ENCODE measurements around the gene S100A2.
"Not testable (repeated sequence)": the region's sequence is repeated elsewhere in the genome, so short reads cannot be mapped to it uniquely, and the experiment has no call there.

S100A2 gene

DNA sequence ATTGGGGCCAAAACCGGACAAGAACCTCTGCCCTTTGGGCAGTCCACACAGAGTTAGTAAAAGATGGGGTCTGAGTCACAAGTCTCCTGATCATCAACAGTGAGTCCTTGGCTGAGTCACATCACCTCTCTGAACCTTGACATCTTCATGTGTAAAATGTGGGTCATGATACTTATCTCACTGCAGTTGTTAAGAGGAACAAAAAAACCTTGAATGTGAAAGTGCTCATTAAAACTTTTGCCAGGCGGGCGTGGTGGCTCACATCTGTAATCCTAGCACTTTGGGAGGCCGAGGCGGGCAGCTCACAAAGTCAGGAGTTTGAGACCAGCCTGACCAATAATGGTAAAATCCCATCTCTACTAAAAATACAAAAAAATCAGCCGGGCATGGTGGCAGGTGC lies 31.6 kb upstream of the S100A2 start:
- DNase-seq (ENCODE audit: low read depth, low spot score), result no peak
- peak overlapping the region; percentile 50 for H3K27ac ChIP-seq

DNA sequence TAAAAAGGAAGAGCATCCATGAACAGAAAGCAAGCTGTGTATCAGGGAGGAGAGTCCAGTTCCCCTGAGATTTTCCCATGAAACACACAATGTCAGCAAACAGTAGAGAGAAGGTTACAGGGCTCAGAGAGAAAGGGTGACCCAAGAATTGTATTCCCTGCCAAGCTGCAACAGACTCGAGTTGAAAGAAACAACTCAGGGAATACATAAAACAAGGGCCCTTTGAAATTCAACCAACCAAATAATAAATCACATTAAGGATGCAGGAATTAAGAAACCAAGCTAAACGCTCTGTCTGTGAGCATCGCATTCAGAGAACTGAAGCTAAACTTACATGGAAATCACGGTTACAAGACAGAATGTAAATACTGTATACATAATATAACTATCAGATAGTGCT lies 27.1 kb upstream of the S100A2 start:
- DNase-seq (ENCODE audit: low read depth, low spot score), result no peak
- no peak overlapping the region for H3K27ac ChIP-seq

GRCh38 chr1:153588482-153588881 lies 22.8 kb upstream of the S100A2 start:
- H3K27ac ChIP-seq, result no peak overlapping the region
- no peak for DNase-seq (ENCODE audit: low read depth, low spot score)

DNA sequence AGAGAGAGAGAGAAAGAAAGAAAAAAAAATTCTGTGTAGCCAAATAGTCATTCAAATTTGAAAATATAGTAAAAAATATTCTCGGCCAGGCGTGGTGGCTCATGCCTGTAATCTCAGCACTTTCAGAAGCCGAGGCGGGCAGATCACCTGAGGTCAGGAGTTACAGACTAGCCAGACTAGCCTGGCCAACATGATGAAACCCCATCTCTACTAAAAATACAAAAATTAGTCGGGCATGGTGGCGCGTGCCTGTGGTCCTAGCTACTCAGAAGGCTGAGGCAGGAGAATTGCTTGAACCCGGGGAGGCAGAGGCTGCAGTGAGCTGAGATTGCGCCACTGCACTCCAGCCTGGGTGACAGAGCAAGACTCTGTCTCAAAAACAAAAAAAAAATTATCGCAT lies 22.4 kb upstream of the S100A2 start:
- DNase-seq (ENCODE audit: low read depth, low spot score); H3K27ac ChIP-seq: not testable (repeated sequence)

GRCh38 chr1:153587314-153587713 lies 21.7 kb upstream of the S100A2 start:
- DNase-seq (ENCODE audit: low read depth, low spot score), result no peak
- H3K27ac ChIP-seq, result no peak overlapping the region

GRCh38 chr1:153586347-153586746 lies 20.7 kb upstream of the S100A2 start:
- DNase-seq (ENCODE audit: low read depth, low spot score), result no peak
- no peak overlapping the region for H3K27ac ChIP-seq

DNA sequence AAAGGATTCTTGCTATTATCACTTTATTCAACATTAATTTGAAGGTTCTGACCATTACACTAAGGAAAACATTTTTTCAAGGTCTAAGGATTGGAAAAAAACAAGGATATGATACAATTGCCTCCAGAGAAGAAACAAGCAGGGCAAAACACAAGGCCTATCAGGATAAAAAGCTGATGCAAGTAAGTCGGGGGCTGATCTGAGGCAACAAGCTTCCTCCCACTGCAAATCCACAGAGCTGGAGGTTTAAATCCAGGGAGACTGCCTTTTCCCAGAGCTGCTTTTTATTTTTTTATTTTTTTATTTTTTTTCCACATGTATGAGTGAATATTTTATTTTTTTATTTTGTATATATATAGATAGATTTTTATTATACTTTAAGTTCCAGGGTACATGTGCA lies 19.4 kb upstream of the S100A2 start:
- H3K27ac ChIP-seq, result no peak overlapping the region
- DNase-seq (ENCODE audit: low read depth, low spot score), result no peak

DNA sequence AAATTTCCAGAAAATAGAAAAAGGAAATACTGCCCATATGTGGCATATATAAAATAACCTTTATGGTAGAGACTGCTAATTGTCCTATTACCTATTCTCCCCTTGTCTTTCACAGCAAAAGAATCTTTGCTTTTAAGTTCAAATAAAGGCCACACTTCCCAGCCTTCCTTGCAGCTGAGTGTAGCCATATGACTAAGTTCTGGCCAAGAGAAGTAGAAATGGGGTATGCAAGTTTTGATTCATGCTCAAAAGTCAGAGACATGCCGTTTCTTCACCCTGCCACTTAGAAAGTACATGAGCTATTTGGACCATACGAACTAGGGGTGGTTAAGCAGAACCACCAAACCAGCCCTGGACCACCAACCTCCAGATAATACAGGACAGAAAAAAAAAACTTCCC lies 18.3 kb upstream of the S100A2 start:
- no peak for DNase-seq (ENCODE audit: low read depth, low spot score)
- no peak overlapping the region for H3K27ac ChIP-seq

- not testable (repeated sequence) for DNase-seq (ENCODE audit: low read depth, low spot score); H3K27ac ChIP-seq
Measured at GRCh38 chr1:153583514-153583913, 17.9 kb upstream of the S100A2 start.

- DNase-seq (ENCODE audit: low read depth, low spot score); H3K27ac ChIP-seq: not testable (repeated sequence)
Measured at GRCh38 chr1:153582836-153583235, 17.2 kb upstream of the S100A2 start.

DNA sequence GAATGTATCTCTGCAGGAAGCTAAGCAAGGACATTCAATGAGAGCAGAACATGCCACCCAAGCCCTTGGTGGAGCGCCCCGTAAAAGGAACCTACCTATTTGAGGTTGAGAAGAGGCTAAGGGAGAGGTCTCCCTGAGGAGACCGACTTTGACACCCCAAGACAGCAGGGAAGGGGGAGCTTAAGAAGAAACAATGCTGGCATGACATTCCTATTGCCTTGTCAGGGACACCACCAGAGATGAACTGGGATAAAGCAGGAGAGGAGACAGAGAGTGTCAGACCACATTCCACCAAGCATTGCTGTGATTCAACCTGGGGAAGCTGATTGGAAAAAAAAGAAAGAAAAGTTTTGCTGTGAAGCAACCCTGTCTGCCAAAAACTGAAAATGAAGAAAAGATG lies 13.3 kb upstream of the S100A2 start:
- no peak for DNase-seq (ENCODE audit: low read depth, low spot score)
- H3K27ac ChIP-seq, result no peak overlapping the region

DNA sequence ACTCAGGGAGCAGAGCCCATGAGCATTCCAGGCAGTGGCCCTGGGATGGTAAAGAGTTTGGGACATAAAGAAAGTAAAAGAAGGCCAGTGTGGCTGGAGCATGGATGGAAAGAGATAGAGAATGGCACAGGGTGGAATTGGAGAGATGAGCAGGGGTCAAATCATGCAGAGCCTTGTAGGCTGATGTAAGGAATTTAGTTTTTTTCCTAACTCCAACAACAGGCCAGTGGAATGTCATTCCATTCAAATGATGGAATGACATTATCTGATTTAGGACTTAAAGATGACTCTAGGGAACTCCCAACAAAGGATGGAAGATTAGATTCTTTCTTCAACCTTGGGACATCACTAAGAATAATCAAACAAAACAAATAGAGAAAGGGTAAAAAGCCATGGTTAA lies 12.8 kb upstream of the S100A2 start:
- H3K27ac ChIP-seq, result no peak overlapping the region
- DNase-seq (ENCODE audit: low read depth, low spot score), result no peak

DNA sequence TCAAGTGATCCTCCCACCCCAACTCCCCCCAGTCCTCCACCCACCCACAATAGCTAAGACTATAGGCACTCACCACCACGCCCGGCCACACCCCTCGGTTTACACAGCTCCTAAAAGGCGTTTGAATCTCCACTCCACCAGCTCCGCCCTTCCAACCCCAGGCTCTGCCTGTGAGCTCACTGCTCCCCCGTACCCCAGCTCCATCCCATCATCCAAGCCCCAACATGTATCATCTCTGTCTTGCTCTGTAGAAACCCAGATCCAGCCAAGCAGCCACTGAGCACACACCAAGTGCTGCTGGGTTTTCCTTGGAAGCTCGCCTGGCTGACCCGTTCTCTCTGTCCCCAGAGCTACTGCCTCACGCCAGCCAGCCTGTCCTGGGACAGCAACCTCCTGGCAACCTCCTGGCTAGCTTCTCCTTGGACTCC lies 12.0 kb upstream of the S100A2 start:
- H3K27ac ChIP-seq, result no peak overlapping the region
- no peak for DNase-seq (ENCODE audit: low read depth, low spot score)

DNA sequence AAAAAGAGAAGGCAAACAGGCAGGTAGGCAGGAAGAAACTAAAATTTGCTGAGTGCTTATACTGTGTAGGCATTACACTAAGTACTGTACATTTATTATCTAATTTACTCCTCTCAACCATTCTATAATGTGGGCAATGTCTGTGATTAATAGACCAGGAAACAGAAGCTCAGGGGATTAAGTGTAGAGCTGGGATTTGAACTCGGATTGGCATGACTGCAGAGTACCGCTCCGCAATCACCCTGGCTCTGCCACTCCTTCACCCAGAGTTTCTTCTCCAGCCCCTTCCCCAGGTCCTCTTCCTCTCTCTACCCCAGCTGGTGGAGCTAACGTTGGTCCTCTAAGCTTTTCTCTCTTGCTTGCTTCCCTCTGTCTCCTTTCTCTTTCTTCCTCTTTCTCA lies 11.5 kb upstream of the S100A2 start:
- no peak overlapping the region for H3K27ac ChIP-seq
- no peak for DNase-seq (ENCODE audit: low read depth, low spot score)

GRCh38 chr1:153575497-153575896 lies 9.9 kb upstream of the S100A2 start:
- not testable (repeated sequence) for DNase-seq (ENCODE audit: low read depth, low spot score); H3K27ac ChIP-seq

DNA sequence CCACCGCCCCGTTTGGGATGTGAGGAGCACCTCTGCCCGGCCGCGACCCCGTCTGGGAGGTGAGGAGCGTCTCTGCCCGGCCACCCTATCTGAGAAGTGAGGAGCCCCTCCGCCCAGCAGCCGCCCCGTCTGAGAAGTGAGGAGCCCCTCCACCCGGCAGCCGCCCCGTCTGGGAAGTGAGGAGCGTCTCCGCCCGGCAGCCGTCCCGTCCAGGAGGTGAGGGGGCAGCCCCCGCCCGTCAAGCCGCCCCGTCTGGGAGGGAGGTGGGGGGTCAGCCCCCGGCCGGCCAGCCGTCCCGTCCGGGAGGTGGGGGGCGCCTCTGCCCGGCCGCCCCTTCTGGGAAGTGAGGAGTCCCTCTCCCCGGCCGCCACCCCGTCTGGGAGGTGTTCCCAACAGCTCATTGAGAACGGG lies 9.4 kb upstream of the S100A2 start:
- DNase-seq (ENCODE audit: low read depth, low spot score); H3K27ac ChIP-seq: not testable (repeated sequence)

DNA sequence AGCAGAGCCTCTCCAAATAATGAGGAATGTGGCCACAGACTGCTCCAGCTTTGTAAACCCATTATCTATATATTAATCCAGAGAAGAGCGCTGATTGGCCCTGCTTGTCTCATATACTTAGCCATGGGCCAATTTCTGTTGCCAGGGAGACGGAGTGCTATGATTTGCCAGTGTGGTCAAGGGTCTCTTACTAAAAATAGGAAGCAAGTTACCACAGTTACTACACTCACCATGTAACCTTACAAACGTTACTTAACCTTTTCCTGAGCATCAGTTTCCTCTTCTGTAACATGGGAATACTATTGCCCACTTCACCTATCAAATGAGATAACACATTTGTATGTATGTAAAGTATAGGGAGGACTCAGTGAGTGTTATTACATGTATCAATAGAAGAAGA lies 7.7 kb upstream of the S100A2 start:
- H3K27ac ChIP-seq, result peak overlapping the region; percentile 95
- DNase-seq (ENCODE audit: low read depth, low spot score), result no peak

- H3K27ac ChIP-seq, result peak overlapping the region; percentile 95
- peak; percentile 77 for DNase-seq (ENCODE audit: low read depth, low spot score)
Measured at GRCh38 chr1:153572569-153573015, 6.9 kb upstream of the S100A2 start.

GRCh38 chr1:153571706-153572105 lies 6.1 kb upstream of the S100A2 start:
- peak overlapping the region; percentile 95 for H3K27ac ChIP-seq
- no peak for DNase-seq (ENCODE audit: low read depth, low spot score)

GRCh38 chr1:153570874-153571273 lies 5.2 kb upstream of the S100A2 start:
- no peak overlapping the region for H3K27ac ChIP-seq
- no peak for DNase-seq (ENCODE audit: low read depth, low spot score)

DNA sequence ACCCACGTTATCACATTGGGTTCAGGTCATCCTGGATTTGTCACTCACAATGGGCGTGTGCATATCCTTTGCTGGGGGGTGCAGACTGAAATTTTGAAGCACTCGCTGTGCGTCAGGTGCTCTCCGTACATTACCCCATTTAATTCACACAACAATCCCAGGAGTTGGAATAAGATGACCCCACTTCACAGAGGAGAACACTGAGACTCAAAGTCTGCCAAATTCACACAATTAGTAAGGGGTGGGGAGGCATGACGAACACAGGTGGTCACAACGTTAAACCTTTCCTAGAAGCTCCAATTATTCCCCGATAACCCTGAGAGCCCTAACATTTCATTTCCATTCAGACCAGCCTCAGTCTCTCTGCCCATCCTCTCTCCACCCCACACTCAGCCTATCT lies 3.8 kb upstream of the S100A2 start:
- no peak for DNase-seq (ENCODE audit: low read depth, low spot score)
- peak overlapping the region; percentile 100 for H3K27ac ChIP-seq

DNA sequence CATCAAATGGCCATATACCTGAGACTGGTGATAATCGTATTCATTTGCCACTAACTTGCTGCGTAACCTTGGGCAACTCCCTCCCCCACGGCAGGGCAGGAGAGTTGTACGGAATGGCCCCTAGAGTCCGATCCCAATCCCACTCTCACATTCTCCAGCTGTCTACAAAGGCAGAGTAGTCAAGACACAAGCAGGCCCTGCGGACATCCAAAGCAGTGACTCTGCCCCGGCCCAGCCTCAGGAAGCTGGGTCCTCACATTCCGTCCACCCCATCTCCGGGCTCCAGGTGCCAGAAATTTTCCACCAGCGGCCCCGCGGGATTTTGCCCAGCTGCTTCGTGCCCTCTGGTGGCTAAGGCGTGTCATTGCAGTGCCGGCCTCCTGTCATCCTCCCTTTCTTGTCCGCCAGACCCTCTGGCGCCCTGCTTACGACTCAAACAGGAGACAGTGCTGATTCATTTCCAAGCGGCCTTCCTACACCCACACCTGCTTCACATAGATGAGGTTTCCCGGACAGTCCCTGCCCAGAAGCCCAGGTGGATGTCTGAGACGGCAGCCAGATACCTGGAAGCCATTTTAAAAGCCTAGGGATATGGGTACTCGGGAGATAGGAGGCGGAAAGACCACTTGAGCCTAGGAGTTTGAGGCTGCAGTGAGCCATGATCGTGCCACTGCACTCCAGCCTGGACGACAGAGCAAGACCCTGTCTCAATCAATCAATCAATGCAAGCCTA lies 2.9 kb upstream of the S100A2 start:
- peak; percentile 91 for DNase-seq (ENCODE audit: low read depth, low spot score)
- H3K27ac ChIP-seq, result peak overlapping the region; percentile 100

Data from epithelial cell of prostate (primary cell).